Fibroblast of villous mesenchyme (primary cell): ENCODE measurements around the gene MYORG. TPM values are rescaled to one million over a fixed set of nuclear protein-coding genes. Genes with fewer than 3 reads are reported as not detected.

Source experiments
- DNase-seq: peaks from one replicate; pipeline ENCODE4 v3.0.0-alpha.2; 2010; ENCODE audit warnings: low read depth
- H3K4me3 ChIP-seq: 2 replicates; pipeline ENCODE4 v1.5.1; 2011; ENCODE audit warnings: low read depth, mild to moderate bottlenecking, low read length
- total RNA-seq: library from RNA; depleted of rRNA; stranded (reverse); fragments of >200 nt; gene quantifications from 2 replicates; pipeline ENCODE4 v1.2.3, GENCODE V29; 2012
- TF ChIP-seq, protein P1 (sequence below): IDR thresholded peaks from 2 replicates; pipeline ENCODE4 v1.5.1; 2012; ENCODE audit warnings: low read depth, mild to moderate bottlenecking, low read length; ENCODE audit not compliant: insufficient read depth

The MYORG gene
- total RNA-seq: 0.64 and 1.3 TPM in 2 replicates

DNA sequence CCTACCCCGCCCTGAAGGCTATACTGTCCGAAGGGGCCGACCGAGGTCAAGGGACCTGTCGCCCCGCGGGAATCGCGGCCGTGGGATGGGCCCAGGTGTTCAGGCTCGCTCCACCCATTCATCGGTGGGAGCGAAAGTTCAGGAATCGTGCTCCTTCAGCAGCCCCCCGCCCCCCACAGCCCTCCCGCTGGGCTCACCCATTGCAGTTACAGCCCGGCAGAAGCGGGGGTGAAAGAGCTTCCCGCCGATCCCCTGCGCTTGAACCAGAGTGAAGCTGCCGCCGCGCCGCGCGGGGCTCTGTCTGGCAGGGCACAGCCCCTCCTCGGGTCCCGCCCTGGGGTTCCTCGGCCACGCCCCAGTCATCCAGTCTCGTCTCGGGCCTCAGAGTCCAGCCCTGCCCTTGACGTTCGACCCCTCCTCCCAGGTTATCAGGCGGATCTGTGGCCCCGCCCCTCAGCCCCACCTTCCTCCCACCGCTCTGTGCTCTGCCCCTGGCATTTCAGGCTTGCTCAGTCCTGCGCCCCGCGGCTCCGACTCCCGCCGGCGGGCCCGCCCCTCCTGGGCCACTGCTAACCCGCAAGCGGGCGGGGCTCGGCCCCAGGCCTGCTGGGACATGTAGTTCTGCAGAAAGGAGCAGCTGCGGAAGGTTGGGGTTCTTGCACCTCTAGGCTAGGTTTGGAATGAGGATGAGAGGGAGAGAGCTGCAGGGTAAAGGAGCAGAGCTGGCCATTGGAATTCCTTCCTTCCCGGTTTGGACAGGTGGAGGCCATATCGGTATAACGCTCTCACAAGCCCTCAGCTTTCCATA lies at the start of gene MYORG:
Gene MYORG, minus strand, starts transcription at position 303 of the 808 bp plus-strand sequence. CDS start 3,955 bp downstream, outside the sequence.
- TF ChIP-seq, protein P1, sequence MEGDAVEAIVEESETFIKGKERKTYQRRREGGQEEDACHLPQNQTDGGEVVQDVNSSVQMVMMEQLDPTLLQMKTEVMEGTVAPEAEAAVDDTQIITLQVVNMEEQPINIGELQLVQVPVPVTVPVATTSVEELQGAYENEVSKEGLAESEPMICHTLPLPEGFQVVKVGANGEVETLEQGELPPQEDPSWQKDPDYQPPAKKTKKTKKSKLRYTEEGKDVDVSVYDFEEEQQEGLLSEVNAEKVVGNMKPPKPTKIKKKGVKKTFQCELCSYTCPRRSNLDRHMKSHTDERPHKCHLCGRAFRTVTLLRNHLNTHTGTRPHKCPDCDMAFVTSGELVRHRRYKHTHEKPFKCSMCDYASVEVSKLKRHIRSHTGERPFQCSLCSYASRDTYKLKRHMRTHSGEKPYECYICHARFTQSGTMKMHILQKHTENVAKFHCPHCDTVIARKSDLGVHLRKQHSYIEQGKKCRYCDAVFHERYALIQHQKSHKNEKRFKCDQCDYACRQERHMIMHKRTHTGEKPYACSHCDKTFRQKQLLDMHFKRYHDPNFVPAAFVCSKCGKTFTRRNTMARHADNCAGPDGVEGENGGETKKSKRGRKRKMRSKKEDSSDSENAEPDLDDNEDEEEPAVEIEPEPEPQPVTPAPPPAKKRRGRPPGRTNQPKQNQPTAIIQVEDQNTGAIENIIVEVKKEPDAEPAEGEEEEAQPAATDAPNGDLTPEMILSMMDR: no peak
- peak; percentile 89 for DNase-seq
- peak within 1 kb of the TSS; percentile 55 for H3K4me3 ChIP-seq

DNA sequence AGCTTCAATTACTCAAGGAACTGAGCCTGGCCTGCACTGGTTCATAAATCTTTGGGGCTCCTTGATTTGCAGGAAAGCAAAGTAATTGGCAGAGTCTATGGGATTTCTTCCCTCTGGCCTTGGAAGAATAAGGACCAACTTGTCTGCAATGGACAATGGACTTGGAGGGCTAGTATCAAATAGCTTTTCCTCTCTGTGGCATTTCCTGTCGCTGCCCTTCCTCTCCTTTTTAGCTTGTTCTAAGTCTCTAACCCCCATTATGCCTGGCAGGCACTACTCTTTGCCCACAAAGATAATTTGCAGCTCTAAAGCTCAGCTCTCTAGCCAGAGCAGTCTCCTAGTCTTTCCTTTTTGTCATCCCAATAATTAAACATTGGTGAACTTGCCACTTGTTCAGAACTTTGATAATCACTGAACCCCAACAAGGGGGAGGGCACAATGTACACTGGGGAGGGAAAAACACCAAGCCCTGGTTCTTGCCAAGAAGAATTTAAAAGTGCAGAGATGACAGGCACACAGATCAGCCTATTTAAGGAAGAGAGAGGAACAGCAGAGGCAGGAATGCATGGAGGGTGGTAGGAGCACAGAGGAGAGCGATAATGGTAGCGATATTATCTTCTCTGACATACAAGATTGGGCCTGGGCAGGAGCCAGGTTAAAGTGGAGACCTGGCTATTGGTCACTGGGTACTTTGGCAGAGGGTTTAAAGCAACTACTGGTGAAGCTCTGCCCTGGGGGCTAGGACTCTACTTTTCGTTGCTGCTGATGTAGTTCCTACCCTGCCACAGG lies 43.2 kb upstream of the MYORG start:
- TF ChIP-seq, protein P1: no peak
- H3K4me3 ChIP-seq: no peak overlapping the region
- DNase-seq: no peak

DNA sequence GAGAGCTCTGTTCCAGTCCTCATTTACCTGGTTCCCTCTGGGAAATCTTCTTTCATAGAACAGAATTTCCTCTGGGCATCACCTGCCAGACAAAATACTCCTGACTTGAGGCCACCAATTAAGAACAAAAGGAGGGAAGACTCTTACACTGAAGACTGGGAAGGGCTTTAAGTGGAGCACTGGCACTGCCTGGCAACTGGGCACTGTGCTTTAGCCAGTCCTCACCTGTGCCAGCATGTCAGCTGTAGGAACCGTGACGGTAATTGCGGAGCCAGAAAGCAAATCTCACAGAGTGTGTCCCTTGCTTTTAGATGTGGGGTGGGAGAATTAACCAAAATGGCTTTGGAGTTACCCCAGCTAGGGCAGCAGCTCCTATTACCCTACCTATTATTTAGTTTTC lies 41.0 kb upstream of the MYORG start:
- H3K4me3 ChIP-seq: no peak overlapping the region
- no peak for DNase-seq
- TF ChIP-seq, protein P1: no peak

DNA sequence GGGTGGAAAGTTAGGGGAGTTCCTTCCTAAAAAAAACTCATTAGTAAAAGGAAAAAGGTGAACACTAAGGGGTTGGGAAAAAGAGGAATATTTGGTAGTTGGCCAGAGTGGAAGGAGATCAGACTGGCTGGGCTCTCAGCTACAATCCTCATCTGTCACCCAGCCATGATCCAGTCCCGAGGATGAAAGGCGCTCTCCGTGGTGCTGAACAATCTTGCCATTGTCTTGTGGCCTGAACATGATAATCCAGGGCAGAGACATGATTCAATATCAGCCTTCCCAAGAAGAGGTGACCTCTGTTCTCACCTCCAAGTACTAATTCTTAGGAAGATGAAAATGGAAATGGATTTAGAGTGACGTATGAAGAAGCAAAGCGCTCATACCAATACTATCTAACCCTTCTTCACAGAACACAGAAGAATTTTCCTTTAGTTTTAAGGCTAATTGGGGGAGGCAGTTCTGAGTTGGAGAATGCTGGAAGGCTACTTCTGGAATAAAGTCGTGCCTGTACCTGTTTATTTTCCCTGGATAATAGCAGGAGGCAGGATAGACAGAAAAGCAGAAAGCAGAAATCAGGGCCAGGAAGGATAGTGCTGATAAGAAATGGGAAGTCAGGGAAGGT lies 36.6 kb upstream of the MYORG start:
- TF ChIP-seq, protein P1: no peak
- DNase-seq: peak; percentile 54
- H3K4me3 ChIP-seq: no peak overlapping the region

DNA sequence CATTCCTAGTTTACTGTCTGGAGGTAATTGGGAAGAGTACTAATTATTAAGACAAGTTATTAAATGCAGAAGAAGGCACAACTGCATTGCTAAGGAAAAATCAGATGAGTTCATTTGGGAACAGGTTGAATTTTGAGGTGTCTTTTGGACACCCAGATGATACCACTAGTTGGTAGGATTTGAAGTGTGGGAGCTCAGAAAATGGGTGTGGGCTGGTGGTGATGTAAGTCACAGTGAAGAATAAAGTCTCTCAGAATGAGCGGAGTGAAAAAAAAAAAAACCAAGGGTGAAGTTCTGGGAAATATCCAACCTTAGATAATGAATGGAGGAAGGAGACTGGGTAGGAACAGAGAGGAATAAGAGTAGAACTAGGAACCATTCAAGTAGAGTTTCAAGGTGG lies 35.6 kb upstream of the MYORG start:
- TF ChIP-seq, protein P1: no peak
- DNase-seq: no peak
- H3K4me3 ChIP-seq: no peak overlapping the region

DNA sequence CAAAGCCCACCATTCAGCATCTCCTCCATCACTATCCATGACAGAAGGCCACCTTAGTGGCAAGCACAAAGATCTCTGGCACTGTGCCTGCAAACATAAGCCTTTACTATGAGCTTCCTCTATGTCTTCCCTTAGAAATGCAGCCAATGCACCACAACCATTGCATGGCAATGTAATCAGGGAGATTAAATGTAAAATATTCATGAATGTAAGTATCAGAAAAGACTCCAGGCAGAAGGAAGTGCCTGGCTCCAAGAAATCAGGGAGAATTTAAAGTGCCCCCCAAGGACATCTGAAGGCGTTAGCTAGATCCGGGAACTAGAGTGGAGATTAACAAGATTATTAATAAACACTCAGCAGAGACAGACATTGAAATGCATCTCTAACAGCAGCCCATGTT lies 32.5 kb upstream of the MYORG start:
- H3K4me3 ChIP-seq: no peak overlapping the region
- no peak for DNase-seq
- TF ChIP-seq, protein P1: no peak
